ENCODE data around the gene FXN. TPM values are rescaled to one million over a fixed set of nuclear protein-coding genes. Genes with fewer than 3 reads are reported as not detected.

Gene FXN
- total RNA-seq, 4 donors from 2014 or later = 0.17 to 5.6 (median 3.0) TPM

GRCh38 chr9:69060766-69061165, 25.2 kb downstream of the FXN start:
- TF ChIP-seq POLR2A (IDR thresholded peaks at IDR 0.05) = no peak
- TF ChIP-seq CTCF (IDR thresholded peaks at IDR 0.05) = no peak
- H3K4me3 ChIP-seq (ENCODE audit: low read depth, poor library complexity, severe bottlenecking) = no peak overlapping the region
- intact Hi-C loops (cut with DNase I; ENCODE audit: low total_unique reads) = no loop called here
- DNase-seq (ENCODE audit: low spot score in 2 of 2) = peak in 1 of 2 donors; percentile 25
- WGBS, 2 donors = 50 to 74% methylated on average over 1 of the region's 1 CpG

DNA sequence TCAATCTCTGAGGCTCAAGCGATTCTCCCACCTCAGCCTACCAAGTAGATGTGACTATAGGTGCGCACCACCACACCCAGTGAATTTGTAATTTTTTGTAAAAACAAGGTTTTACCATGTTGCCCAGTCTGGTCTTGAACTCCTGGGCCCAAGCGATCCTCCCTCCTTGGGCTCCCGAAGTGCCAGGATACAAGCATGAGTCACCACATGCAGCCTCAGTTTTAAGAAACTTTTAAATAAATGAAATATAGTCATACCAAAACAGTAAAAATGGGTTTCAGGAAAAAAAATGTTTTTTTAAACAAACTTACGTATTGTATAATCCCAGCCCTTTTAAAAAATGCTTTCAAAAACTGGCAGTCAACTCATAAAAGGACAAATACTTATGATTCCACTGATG, 26.6 kb downstream of the FXN start:
- TF ChIP-seq CTCF (IDR thresholded peaks at IDR 0.05) (no peak), POLR2A (IDR thresholded peaks at IDR 0.05) (no peak)
- intact Hi-C loops (cut with DNase I; ENCODE audit: low total_unique reads) = no loop called here
- H3K4me3 ChIP-seq (ENCODE audit: low read depth, poor library complexity, severe bottlenecking) = no peak overlapping the region
- 95 to 97% methylated on average over 5 of the region's 5 CpGs for WGBS, 2 donors
- DNase-seq (ENCODE audit: low spot score in 2 of 2) = peak in 1 of 2 donors; percentile 18

- DNase-seq (ENCODE audit: low spot score in 2 of 2) = no peak
- WGBS, 2 donors = 91 to 99% methylated on average over 4 of the region's 4 CpGs
- no peak overlapping the region for H3K4me3 ChIP-seq (ENCODE audit: low read depth, poor library complexity, severe bottlenecking)
- intact Hi-C loops (cut with DNase I; ENCODE audit: low total_unique reads) = no loop called here
- TF ChIP-seq POLR2A (IDR thresholded peaks at IDR 0.05) = no peak
- no peak for TF ChIP-seq CTCF (IDR thresholded peaks at IDR 0.05)
These were observed 28.3 kb downstream of the FXN start for GRCh38 chr9:69063839-69064238.

GRCh38 chr9:69065660-69066059, 30.1 kb downstream of the FXN start:
- intact Hi-C loops (cut with DNase I; ENCODE audit: low total_unique reads) = no loop called here
- no peak for TF ChIP-seq POLR2A (IDR thresholded peaks at IDR 0.05)
- WGBS, 2 donors = 94 to 100% methylated on average over 1 of the region's 1 CpG
- no peak for DNase-seq (ENCODE audit: low spot score in 2 of 2)
- no peak overlapping the region for H3K4me3 ChIP-seq (ENCODE audit: low read depth, poor library complexity, severe bottlenecking)

- TF ChIP-seq POLR2A (IDR thresholded peaks at IDR 0.05) (no peak), CTCF (IDR thresholded peaks at IDR 0.05) (no peak)
- no peak overlapping the region for H3K4me3 ChIP-seq (ENCODE audit: low read depth, poor library complexity, severe bottlenecking)
- no peak for DNase-seq (ENCODE audit: low spot score in 2 of 2)
- 92 to 97% methylated on average over 20 to 27 of the region's 27 CpGs for WGBS, 2 donors
- intact Hi-C loops (cut with DNase I; ENCODE audit: low total_unique reads) = no loop called here
These were observed 31.4 kb downstream of the FXN start for GRCh38 chr9:69066955-69067354.

- intact Hi-C loops (cut with DNase I; ENCODE audit: low total_unique reads) = loop anchor here (10.0 kb wide), 1 partner anchor 115 kb away; no protein-coding TSS in a partner anchor
- 84 to 94% methylated on average over 7 of the region's 7 CpGs for WGBS, 2 donors
- TF ChIP-seq POLR2A (IDR thresholded peaks at IDR 0.05) = no peak
- TF ChIP-seq CTCF (IDR thresholded peaks at IDR 0.05) = no peak
- no peak overlapping the region for H3K4me3 ChIP-seq (ENCODE audit: low read depth, poor library complexity, severe bottlenecking)
- no peak for DNase-seq (ENCODE audit: low spot score in 2 of 2)
These were observed 34.6 kb downstream of the FXN start for GRCh38 chr9:69070201-69070600.
